G401 (cell line): ENCODE data around the gene RND2. TPM values are rescaled to one million over a fixed set of nuclear protein-coding genes. Genes with fewer than 3 reads are reported as not detected.
"Not testable (repeated sequence)": the region's sequence is repeated elsewhere in the genome, so short reads cannot be mapped to it uniquely, and the experiment has no call there.

Source experiments
- DNase-seq: peaks from one replicate; pipeline ENCODE4 v3.0.0-alpha.2; 2015; ENCODE audit warnings: low spot score
- in situ Hi-C: cut with HindIII; loops from 2 replicates; pipeline ENCODE4 v1.10.0; 2016; ENCODE audit warnings: low sequenced_read_pairs, mixed read lengths
- total RNA-seq: library from RNA; depleted of rRNA; stranded (reverse); fragments of >200 nt; shearing (Covaris generic); gene quantifications from 2 replicates; pipeline ENCODE4 v1.2.3, GENCODE V29; 2014

The RND2 gene
- total RNA-seq, 1 experiment from 2014 or later: 10.9 TPM

- DNase-seq, in situ Hi-C loops: not testable (repeated sequence)
Measured at GRCh38 chr17:43000894-43001293, 24.1 kb upstream of the RND2 start.

- peak; percentile 54 for DNase-seq
- in situ Hi-C loops: no loop called here
Measured at GRCh38 chr17:43003542-43004172, 21.4 kb upstream of the RND2 start.

GRCh38 chr17:43006639-43007551, 18.1 kb upstream of the RND2 start, which contains the start of gene IFI35:
Gene IFI35 (plus strand): TSS chr17:43006784. CDS start chr17:43006948, 164 bp downstream.
- DNase-seq: peak; percentile 47
- in situ Hi-C loops: no loop called here

- in situ Hi-C loops: no loop called here
- DNase-seq: no peak
Measured at GRCh38 chr17:43010667-43011308, 14.2 kb upstream of the RND2 start.

- in situ Hi-C loops: no loop called here
- no peak for DNase-seq
Measured at GRCh38 chr17:43011728-43012472, 13.1 kb upstream of the RND2 start.

GRCh38 chr17:43013296-43013695, 11.7 kb upstream of the RND2 start:
- no peak for DNase-seq
- in situ Hi-C loops: no loop called here

- no peak for DNase-seq
- in situ Hi-C loops: no loop called here
Measured at GRCh38 chr17:43014020-43014648, 10.9 kb upstream of the RND2 start.

- no peak for DNase-seq
- in situ Hi-C loops: no loop called here
Measured at GRCh38 chr17:43014649-43015542, 10.1 kb upstream of the RND2 start.

GRCh38 chr17:43015579-43015978, 9.5 kb upstream of the RND2 start:
- DNase-seq: no peak
- in situ Hi-C loops: no loop called here

- DNase-seq: no peak
- in situ Hi-C loops: no loop called here
Measured at GRCh38 chr17:43016216-43016615, 8.8 kb upstream of the RND2 start.

GRCh38 chr17:43018008-43018853, 6.8 kb upstream of the RND2 start:
- no peak for DNase-seq
- in situ Hi-C loops: no loop called here

- DNase-seq: no peak
- in situ Hi-C loops: no loop called here
Measured at GRCh38 chr17:43018932-43019331, 6.1 kb upstream of the RND2 start.

GRCh38 chr17:43019418-43019817, 5.6 kb upstream of the RND2 start:
- in situ Hi-C loops: no loop called here
- DNase-seq: no peak

- no peak for DNase-seq
- in situ Hi-C loops: no loop called here
Measured at GRCh38 chr17:43020030-43020621, 4.9 kb upstream of the RND2 start.

GRCh38 chr17:43020789-43021740, 4.0 kb upstream of the RND2 start:
- in situ Hi-C loops: no loop called here

More at GRCh38 chr17:43020789-43021740, 4.0 kb upstream of the RND2 start:
- peak; percentile 48 for DNase-seq
